Panc1 (cell line): Measurements from ENCODE around the gene CLEC16A. TPM values are rescaled to one million over a fixed set of nuclear protein-coding genes. Genes with fewer than 3 reads are reported as not detected.

Experiments used
- ATAC-seq: fragments of 200-7000 bp; cut with Tn5 transposase; 2 replicates; pipeline ENCODE4 v1.9.1; 2020; ENCODE audit warnings: mild to moderate bottlenecking, moderate library complexity
- BruUV-seq: library from RNA; stranded (reverse); fragments of 400-500 nt; replicated peaks from 2 replicates; lab custom pipeline; 2021; lab: Mats Ljungman, UMichigan
- CTCF ChIA-PET: fragments of 300-600 bp; sonication (Branson Sonifier 250); formaldehyde crosslinking; loops from one replicate; lab custom pipeline; 2022; ENCODE audit warnings: antibody characterized with exemption; lab: Charles Lee
- POLR2A ChIA-PET: fragments of 300-600 bp; sonication (Branson Sonifier 250); formaldehyde crosslinking; loops from one replicate; lab custom pipeline; 2022; ENCODE audit warnings: antibody characterized with exemption; lab: Charles Lee
- DNase-seq: peaks from one replicate; pipeline ENCODE4 v3.0.0-alpha.2; 2010; ENCODE audit warnings: low read depth, low spot score
- H3K27ac ChIP-seq: 2 replicates; pipeline ENCODE4 v1.5.1; 2011; ENCODE audit warnings: mild to moderate bottlenecking, low read length, inconsistent platforms
- H3K27me3 ChIP-seq: fragments of 200-500 bp; sonication (Bioruptor generic); 2 replicates; pipeline ENCODE4 v1.6.0; 2014; ENCODE audit warnings: low read length, inconsistent platforms; ENCODE audit not compliant: control insufficient read depth, insufficient read depth
- H3K36me3 ChIP-seq: fragments of 200-500 bp; sonication (Bioruptor generic); 2 replicates; pipeline ENCODE4 v1.5.1; 2014; ENCODE audit warnings: inconsistent platforms, mild to moderate bottlenecking, low read length, moderate library complexity; ENCODE audit not compliant: control insufficient read depth, insufficient read depth
- H3K4me1 ChIP-seq: 2 replicates; pipeline ENCODE4 v1.5.1; 2011; ENCODE audit warnings: inconsistent platforms, mild to moderate bottlenecking, low read length, moderate library complexity; ENCODE audit not compliant: control insufficient read depth, insufficient read depth
- H3K4me3 ChIP-seq, 2 experiments: 2 replicates each; pipeline ENCODE4 v1.5.1; 2011 to 2012; ENCODE audit warnings: low read depth in 2 of 2, low read length in 2 of 2, mild to moderate bottlenecking in 2 of 2, inconsistent platforms in 1 of 2, moderate library complexity in 1 of 2
- H3K9me3 ChIP-seq: fragments of 200-500 bp; sonication (Bioruptor generic); 2 replicates; pipeline ENCODE4 v1.5.1; 2014; ENCODE audit warnings: low read depth, mild to moderate bottlenecking, inconsistent platforms, low read length, moderate library complexity; ENCODE audit not compliant: control insufficient read depth, insufficient read depth
- CTCF ChIP-seq: fragments of 450-650 bp; IDR thresholded peaks from 2 replicates; pipeline ENCODE4 v1.5.1; 2017; ENCODE audit warnings: mild to moderate bottlenecking
- POLR2AphosphoS5 ChIP-seq: IDR thresholded peaks from 2 replicates; pipeline ENCODE4 v1.6.1; 2012; ENCODE audit warnings: mild to moderate bottlenecking, low read depth, low read length, moderate library complexity
- REST ChIP-seq, 2 experiments: IDR thresholded peaks; 2 replicates each; pipeline ENCODE4 v1.6.1; 2011 to 2012; ENCODE audit warnings: low read depth in 2 of 2, control low read depth in 1 of 2, low read length in 1 of 2, mild to moderate bottlenecking in 1 of 2, moderate library complexity in 1 of 2; ENCODE audit not compliant: insufficient read depth in 1 of 2
- SIN3A ChIP-seq: IDR thresholded peaks from 2 replicates; pipeline ENCODE4 v1.6.1; 2012; ENCODE audit warnings: low read depth, mild to moderate bottlenecking, low read length, moderate library complexity, borderline replicate concordance; ENCODE audit not compliant: insufficient read depth
- TCF7L2 ChIP-seq: IDR thresholded peaks from 2 replicates; pipeline ENCODE4 v1.6.1; 2011; ENCODE audit warnings: mild to moderate bottlenecking, low read depth, low read length, inconsistent platforms
- in situ Hi-C: cut with HindIII; loops from 2 replicates; pipeline ENCODE4 v1.10.0; 2016; ENCODE audit warnings: low sequenced_read_pairs, low pct_unique_long_range_greater_than_20kb
- intact Hi-C: fragments of 100-400 bp; cut with micrococcal nuclease; formaldehyde crosslinking; loops from one replicate; pipeline ENCODE4 v1.10.0; 2022; ENCODE audit not compliant: unreplicated experiment
- total RNA-seq: library from RNA; stranded (reverse); gene quantifications from one replicate; pipeline ENCODE4 v1.2.1, GENCODE V29; 2021; ENCODE audit not compliant: unreplicated experiment

CLEC16A gene
- total RNA-seq, 1 experiment from 2014 or later: 21.0 TPM

- H3K36me3 ChIP-seq: no peaks in the 10 kb centered on the region
- no TSS peak for BruUV-seq
- no peak overlapping the region for H3K27ac ChIP-seq
- no peaks in the 10 kb centered on the region for H3K9me3 ChIP-seq
- H3K4me1 ChIP-seq: peaks cover 18% of the 10 kb centered on the region
- no peak for DNase-seq
- H3K4me3 ChIP-seq: no peak overlapping the region
- ATAC-seq: no peak
- ChIA-PET CTCF (no interaction called here), POLR2A (no interaction called here)
- intact Hi-C loops (no loop called here), in situ Hi-C loops (no loop called here)
- TF ChIP-seq SIN3A (no peak), REST (IDR thresholded peaks at IDR 0.05; ENCODE audit: insufficient read depth in 1 of 2, low read depth in 2 of 2, low read length in 1 of 2) (no peak), POLR2AphosphoS5 (no peak), CTCF (no peak), TCF7L2 (no peak)
- no peaks in the 10 kb centered on the region for H3K27me3 ChIP-seq
These were observed 140.1 kb downstream of the CLEC16A start for GRCh38 chr16:11084484-11084875.

- intact Hi-C loops: no loop called here
- TF ChIP-seq SIN3A: no peak
- no peak for TF ChIP-seq TCF7L2
- TF ChIP-seq CTCF: no peak
- TF ChIP-seq REST (IDR thresholded peaks at IDR 0.05; ENCODE audit: insufficient read depth in 1 of 2, low read depth in 2 of 2, low read length in 1 of 2): no peak
- no peak for TF ChIP-seq POLR2AphosphoS5
- in situ Hi-C loops: no loop called here
- no TSS peak for BruUV-seq
- ATAC-seq (no peak), DNase-seq (no peak)
- Histone ChIP-seq H3K4me3 (no peak overlapping the region), H3K36me3 (no peaks in the 10 kb centered on the region), H3K27ac (no peak overlapping the region), H3K9me3 (no peaks in the 10 kb centered on the region), H3K27me3 (no peaks in the 10 kb centered on the region), H3K4me1 (peaks cover 15% of the 10 kb centered on the region)
- CTCF ChIA-PET: no interaction called here
- POLR2A ChIA-PET: no interaction called here
These were observed 140.6 kb downstream of the CLEC16A start for GRCh38 chr16:11084876-11085485.
